HepG2 (cell line): Measurements from ENCODE around the gene PHF2. TPM values are rescaled to one million over a fixed set of nuclear protein-coding genes. Genes with fewer than 3 reads are reported as not detected.
A peak's percentile ranks its signal among the peaks of the same experiment; 100 is the strongest.

ENCODE experiments used
- BHLHE40 ChIP-seq: IDR thresholded peaks from 2 replicates; pipeline ENCODE4 v1.6.1; 2011; ENCODE audit warnings: low read length, improper control_type of control experiment
- CBX2 ChIP-seq, 2 experiments: fragments of 200-600 bp in 1 of 2; sonication (generic); formaldehyde crosslinking in 1 of 2; IDR thresholded peaks; 2 replicates each; pipeline versions ENCODE4 v1.7.0 to v1.8.1; 2018 to 2022; ENCODE audit warnings: low read depth in 2 of 2, low read length in 1 of 2, mild to moderate bottlenecking in 1 of 2, missing genetic modification reagents in 1 of 2
- CHCHD3 ChIP-seq: sonication (generic); formaldehyde crosslinking; IDR thresholded peaks from 2 replicates; pipeline ENCODE4 v1.8.0; 2022; ENCODE audit warnings: mild to moderate bottlenecking, missing genetic modification reagents, moderate library complexity
- FOSL1 ChIP-seq: sonication (generic); formaldehyde crosslinking; IDR thresholded peaks from 2 replicates; pipeline ENCODE4 v1.9.0; 2021; ENCODE audit warnings: missing genetic modification reagents, borderline replicate concordance
- FOXA1 ChIP-seq, 2 experiments: fragments of 450-650 bp in 1 of 2; sonication (generic) in 1 of 2; formaldehyde crosslinking in 1 of 2; IDR thresholded peaks; 2 replicates each; pipeline versions ENCODE4 v1.4.0 to v1.6.1; 2016 to 2020; ENCODE audit warnings: missing genetic modification reagents in 1 of 2
- GABPB1 ChIP-seq: IDR thresholded peaks from 2 replicates; pipeline ENCODE4 v1.6.1; 2016; ENCODE audit warnings: mild to moderate bottlenecking, missing genetic modification reagents, moderate library complexity, missing compliant biosample characterization
- IKZF1 ChIP-seq: fragments of 450-650 bp; IDR thresholded peaks from 2 replicates; pipeline ENCODE4 v1.7.1; 2016
- NFKBIZ ChIP-seq: IDR thresholded peaks from 2 replicates; pipeline ENCODE4 v1.6.1; 2018; ENCODE audit warnings: missing genetic modification reagents, missing compliant biosample characterization
- NONO ChIP-seq, 2 experiments: fragments of 450-650 bp in 1 of 2; sonication (generic) in 1 of 2; formaldehyde crosslinking in 1 of 2; IDR thresholded peaks in 1 of 2; conservative IDR thresholded peaks in 1 of 2; 2 replicates each; pipeline versions ENCODE4 v1.6.1 to v1.8.0; 2017 to 2022; ENCODE audit warnings: mild to moderate bottlenecking in 1 of 2, missing genetic modification reagents in 1 of 2, moderate library complexity in 1 of 2
- NR2C2 ChIP-seq: sonication (generic); formaldehyde crosslinking; IDR thresholded peaks from 2 replicates; pipeline ENCODE4 v1.4.0; 2020; ENCODE audit warnings: missing genetic modification reagents, mild to moderate bottlenecking, moderate library complexity, borderline replicate concordance
- SIN3A ChIP-seq: IDR thresholded peaks from 2 replicates; pipeline ENCODE4 v1.6.1; 2011; ENCODE audit warnings: low read depth, mild to moderate bottlenecking, control low read depth, low read length, borderline replicate concordance
- SPEN ChIP-seq: sonication (generic); formaldehyde crosslinking; IDR thresholded peaks from 2 replicates; pipeline ENCODE4 v1.5.1; 2020; ENCODE audit warnings: low read depth, mild to moderate bottlenecking, missing genetic modification reagents
- TAF15 ChIP-seq: fragments of 200-400 bp; formaldehyde crosslinking; IDR thresholded peaks from one replicate; pipeline ENCODE4 v1.6.1; 2018; ENCODE audit warnings: mild to moderate bottlenecking, low read depth, low read length; ENCODE audit not compliant: poor library complexity, severe bottlenecking
- ZBTB8A ChIP-seq: sonication (generic); formaldehyde crosslinking; IDR thresholded peaks from 2 replicates; pipeline ENCODE4 v1.4.0; 2020; ENCODE audit warnings: mild to moderate bottlenecking, low read depth, missing genetic modification reagents, borderline replicate concordance
- ZMAT3 ChIP-seq: sonication (generic); formaldehyde crosslinking; conservative IDR thresholded peaks from 2 replicates; pipeline ENCODE4 v1.7.0; 2021; ENCODE audit warnings: missing genetic modification reagents
- ZNF18 ChIP-seq: sonication (generic); formaldehyde crosslinking; IDR thresholded peaks from 2 replicates; pipeline ENCODE4 v1.8.0; 2022; ENCODE audit warnings: mild to moderate bottlenecking, missing genetic modification reagents; ENCODE audit not compliant: insufficient replicate concordance
- ZNF276 ChIP-seq: sonication (generic); formaldehyde crosslinking; IDR thresholded peaks from 2 replicates; pipeline ENCODE4 v1.4.0; 2020; ENCODE audit warnings: mild to moderate bottlenecking, low read depth, missing genetic modification reagents
- ZNF446 ChIP-seq: sonication (generic); formaldehyde crosslinking; IDR thresholded peaks from 2 replicates; pipeline ENCODE4 v1.5.0; 2020; ENCODE audit warnings: mild to moderate bottlenecking, missing genetic modification reagents
- ZNF460 ChIP-seq: sonication (generic); formaldehyde crosslinking; IDR thresholded peaks from 2 replicates; pipeline ENCODE4 v1.5.1; 2020; ENCODE audit warnings: missing genetic modification reagents, mild to moderate bottlenecking, borderline replicate concordance
- ZNF770 ChIP-seq: sonication (generic); formaldehyde crosslinking; IDR thresholded peaks from 2 replicates; pipeline ENCODE4 v1.5.0; 2020; ENCODE audit warnings: mild to moderate bottlenecking, missing genetic modification reagents
- polyA plus RNA-seq, 8 experiments: library from polyadenylated mRNA; depleted of rRNA in 3 of 8; stranded (reverse) in 7 of 8; unstranded in 1 of 8; fragments of >200 nt; fragmentation: Illumina TruSeq in 4 of 8; extraction: Trizol in 4 of 8; gene quantifications; 2 replicates each; pipeline versions ENCODE4 v1.2.1 to v1.2.3, GENCODE V29; 2011 to 2016; ENCODE audit warnings: low read depth in 4 of 8, missing spikeins in 1 of 8, mixed read lengths in 1 of 8; ENCODE audit not compliant: insufficient read depth in 1 of 8
- total RNA-seq, 5 experiments: library from RNA; depleted of rRNA; stranded (reverse); fragments of >200 nt; fragmentation: Illumina TruSeq; extraction: Trizol; gene quantifications; 2 replicates each; pipeline ENCODE4 v1.2.3, GENCODE V29; 2016; ENCODE audit warnings: low read depth in 1 of 5
- TF ChIP-seq, protein P1 (sequence below): sonication (generic); formaldehyde crosslinking; IDR thresholded peaks from 2 replicates; pipeline ENCODE4 v1.5.1; 2020; ENCODE audit warnings: missing genetic modification reagents, mild to moderate bottlenecking, borderline replicate concordance

PHF2 gene
- total and polyA plus RNA-seq, 2 of the 13 experiments (the other 11 are each of a cell fraction or from before 2014, with no cell fraction given): 6.6 to 9.1 TPM

DNA sequence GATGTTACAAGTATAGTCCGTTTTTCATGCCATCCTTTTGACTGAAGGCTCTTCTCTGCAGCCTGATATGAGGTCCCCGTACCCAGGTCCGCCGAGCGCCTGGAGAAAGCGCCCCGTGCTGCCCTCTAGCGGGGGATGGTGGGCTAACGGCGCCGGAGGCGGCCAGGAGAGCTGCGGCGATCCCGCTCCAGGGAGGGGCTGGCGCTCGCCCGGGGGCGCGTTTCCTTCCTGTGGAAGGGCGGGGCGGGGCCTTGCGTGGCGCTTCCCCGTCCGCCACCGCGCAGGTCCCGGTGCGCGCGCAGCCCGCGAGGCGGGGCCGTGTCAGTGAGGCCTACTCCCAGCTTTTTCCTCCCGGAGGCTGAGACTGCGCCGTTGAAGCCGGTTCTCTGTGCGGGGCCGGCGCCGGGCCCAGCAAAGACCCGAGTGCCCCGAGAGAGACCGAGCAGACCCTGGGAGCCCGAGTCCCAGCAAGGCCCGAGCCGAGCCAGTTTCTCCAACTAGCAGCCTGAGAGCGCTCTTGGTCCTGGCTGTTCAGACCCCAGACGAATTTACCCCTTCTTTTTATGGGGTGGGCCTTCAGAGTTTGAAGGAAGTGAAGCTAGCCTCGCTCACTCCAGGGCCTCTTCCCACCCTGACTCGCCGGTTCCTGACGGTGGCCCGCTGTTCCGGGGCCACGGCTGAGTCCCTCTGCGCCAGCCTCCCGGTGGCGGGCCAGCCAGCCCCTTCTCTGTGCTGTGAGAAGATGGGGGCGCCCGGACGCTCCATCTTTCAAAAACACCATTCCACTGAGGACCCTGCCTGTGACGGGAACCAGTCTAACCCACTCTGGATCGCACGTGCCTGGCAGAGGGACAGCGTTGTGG lies 9.7 kb upstream of the PHF2 start (continued):
- TF ChIP-seq TAF15: no peak
- TF ChIP-seq ZNF446 (CRISPR knock-in tag): no peak
- no peak; the same call in 1 of the 2 replicates for TF ChIP-seq BHLHE40
- TF ChIP-seq ZNF460: no peak
- TF ChIP-seq CBX2 (IDR thresholded peaks at IDR 0.05; ENCODE audit: low read depth, low read length): no peak
- TF ChIP-seq CBX2 (CRISPR knock-in tag; IDR thresholded peaks at IDR 0.05; ENCODE audit: low read depth): no peak
- TF ChIP-seq ZNF276 (CRISPR knock-in tag): no peak
- peak; percentile 73 for TF ChIP-seq ZNF770 (CRISPR knock-in tag)
- TF ChIP-seq NONO (IDR thresholded peaks at IDR 0.05): no peak
- TF ChIP-seq NONO (CRISPR knock-in tag; conservative IDR thresholded peaks at IDR 0.05): peak; percentile 42; the same call in 1 of the 2 replicates
- no peak for TF ChIP-seq IKZF1
- 0 out of 2 replicates have a peak, but pooled peaks have one; percentile 51 for TF ChIP-seq NFKBIZ (CRISPR knock-in tag)
- TF ChIP-seq ZBTB8A (CRISPR knock-in tag): no peak
- no peak for TF ChIP-seq CHCHD3 (CRISPR knock-in tag)
- TF ChIP-seq FOXA1 (IDR thresholded peaks at IDR 0.05): no peak
- no peak for TF ChIP-seq FOXA1 (CRISPR knock-in tag; IDR thresholded peaks at IDR 0.05)
- TF ChIP-seq GABPB1 (CRISPR knock-in tag): peak; percentile 90
- TF ChIP-seq ZNF18 (CRISPR knock-in tag): peak; percentile 19
- no peak for TF ChIP-seq SIN3A
- TF ChIP-seq, protein P1, sequence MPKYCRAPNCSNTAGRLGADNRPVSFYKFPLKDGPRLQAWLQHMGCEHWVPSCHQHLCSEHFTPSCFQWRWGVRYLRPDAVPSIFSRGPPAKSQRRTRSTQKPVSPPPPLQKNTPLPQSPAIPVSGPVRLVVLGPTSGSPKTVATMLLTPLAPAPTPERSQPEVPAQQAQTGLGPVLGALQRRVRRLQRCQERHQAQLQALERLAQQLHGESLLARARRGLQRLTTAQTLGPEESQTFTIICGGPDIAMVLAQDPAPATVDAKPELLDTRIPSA (CRISPR knock-in tag): no peak; the same call in 1 of the 2 replicates
- TF ChIP-seq SPEN (CRISPR knock-in tag): peak; percentile 93
- TF ChIP-seq ZMAT3: peak; percentile 81; the same call in 1 of the 2 replicates
- TF ChIP-seq NR2C2: no peak; the same call in 1 of the 2 replicates
- no peak for TF ChIP-seq FOSL1
